OCI-LY3 (cell line): ENCODE results near the gene DNAL1.

Experiments
- EZH2phosphoT487 ChIP-seq: fragments of 200-600 bp; shearing (Covaris generic); IDR thresholded peaks from 2 replicates; pipeline ENCODE4 v1.6.1; 2018; ENCODE audit warnings: antibody characterized with exemption, mixed run types, low read depth
- TF ChIP-seq, protein P1 (sequence below): fragments of 200-600, 300-600 bp; sonication (generic); IDR thresholded peaks from 2 replicates; pipeline ENCODE4 v1.5.1; 2014; ENCODE audit warnings: antibody characterized with exemption, low read length, low read depth

GRCh38 chr14:73612339-73613045 lies 32.3 kb upstream of the DNAL1 start, which contains the start of gene ACOT6:
- TF ChIP-seq, protein P1, sequence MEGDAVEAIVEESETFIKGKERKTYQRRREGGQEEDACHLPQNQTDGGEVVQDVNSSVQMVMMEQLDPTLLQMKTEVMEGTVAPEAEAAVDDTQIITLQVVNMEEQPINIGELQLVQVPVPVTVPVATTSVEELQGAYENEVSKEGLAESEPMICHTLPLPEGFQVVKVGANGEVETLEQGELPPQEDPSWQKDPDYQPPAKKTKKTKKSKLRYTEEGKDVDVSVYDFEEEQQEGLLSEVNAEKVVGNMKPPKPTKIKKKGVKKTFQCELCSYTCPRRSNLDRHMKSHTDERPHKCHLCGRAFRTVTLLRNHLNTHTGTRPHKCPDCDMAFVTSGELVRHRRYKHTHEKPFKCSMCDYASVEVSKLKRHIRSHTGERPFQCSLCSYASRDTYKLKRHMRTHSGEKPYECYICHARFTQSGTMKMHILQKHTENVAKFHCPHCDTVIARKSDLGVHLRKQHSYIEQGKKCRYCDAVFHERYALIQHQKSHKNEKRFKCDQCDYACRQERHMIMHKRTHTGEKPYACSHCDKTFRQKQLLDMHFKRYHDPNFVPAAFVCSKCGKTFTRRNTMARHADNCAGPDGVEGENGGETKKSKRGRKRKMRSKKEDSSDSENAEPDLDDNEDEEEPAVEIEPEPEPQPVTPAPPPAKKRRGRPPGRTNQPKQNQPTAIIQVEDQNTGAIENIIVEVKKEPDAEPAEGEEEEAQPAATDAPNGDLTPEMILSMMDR = no peak
- no peak for TF ChIP-seq EZH2phosphoT487
